Parathyroid adenoma (tissue), 2 donors: ENCODE data around the gene DEFB128.

Source experiments
- H2AFZ ChIP-seq: fragments of 300-600 bp; sonication (generic); one replicate; pipeline ENCODE4 v1.7.0; 2017; ENCODE audit warnings: antibody characterized with exemption, mild to moderate bottlenecking
- H3K27ac ChIP-seq: fragments of 300-600 bp; sonication (generic); one replicate; pipeline ENCODE4 v1.7.0; 2017
- H3K27me3 ChIP-seq: fragments of 300-600 bp; sonication (generic); one replicate; pipeline ENCODE4 v1.7.0; 2017; ENCODE audit warnings: low read length; ENCODE audit not compliant: control insufficient read depth, insufficient read depth
- H3K36me3 ChIP-seq: fragments of 300-600 bp; sonication (generic); one replicate; pipeline ENCODE4 v1.7.0; 2017; ENCODE audit warnings: low read length; ENCODE audit not compliant: control insufficient read depth, insufficient read depth
- H3K4me1 ChIP-seq: fragments of 300-600 bp; sonication (generic); one replicate; pipeline ENCODE4 v1.7.0; 2017; ENCODE audit warnings: control low read depth
- H3K4me2 ChIP-seq: fragments of 300-600 bp; sonication (generic); one replicate; pipeline ENCODE4 v1.7.0; 2017; ENCODE audit warnings: low read length
- H3K4me3 ChIP-seq: fragments of 300-600 bp; sonication (generic); one replicate; pipeline ENCODE4 v1.7.0; 2017; ENCODE audit warnings: low read depth, low read length
- H3K79me2 ChIP-seq: fragments of 300-600 bp; sonication (generic); one replicate; pipeline ENCODE4 v1.7.0; 2017; ENCODE audit warnings: control low read depth
- H3K9ac ChIP-seq: fragments of 300-600 bp; sonication (generic); one replicate; pipeline ENCODE4 v1.7.0; 2017; ENCODE audit warnings: mild to moderate bottlenecking
- H3K9me3 ChIP-seq: fragments of 300-600 bp; sonication (generic); one replicate; pipeline ENCODE4 v1.7.0; 2017; ENCODE audit warnings: low read length; ENCODE audit not compliant: control insufficient read depth
- CTCF ChIP-seq: fragments of 300-600 bp; sonication (generic); IDR thresholded peaks from one replicate; pipeline ENCODE4 v1.7.0; 2017; ENCODE audit warnings: antibody characterized with exemption, mild to moderate bottlenecking
- donor health status: primary hyperparathyroidism.

The DEFB128 gene

GRCh38 chr20:199996-200395, 10.5 kb upstream of the DEFB128 start:
- no peaks in the 10 kb centered on the region for H3K4me1 ChIP-seq
- no peaks in the 10 kb centered on the region for H3K9me3 ChIP-seq
- H3K9ac ChIP-seq, result no peak overlapping the region
- no peaks in the 10 kb centered on the region for H3K36me3 ChIP-seq
- H3K27ac ChIP-seq, result no peak overlapping the region
- H2AFZ ChIP-seq, result no peak overlapping the region
- no peak for TF ChIP-seq CTCF
- no peak overlapping the region for H3K4me2 ChIP-seq
- H3K27me3 ChIP-seq, result no peaks in the 10 kb centered on the region
- H3K79me2 ChIP-seq, result no peaks in the 10 kb centered on the region
- no peak overlapping the region for H3K4me3 ChIP-seq

DNA sequence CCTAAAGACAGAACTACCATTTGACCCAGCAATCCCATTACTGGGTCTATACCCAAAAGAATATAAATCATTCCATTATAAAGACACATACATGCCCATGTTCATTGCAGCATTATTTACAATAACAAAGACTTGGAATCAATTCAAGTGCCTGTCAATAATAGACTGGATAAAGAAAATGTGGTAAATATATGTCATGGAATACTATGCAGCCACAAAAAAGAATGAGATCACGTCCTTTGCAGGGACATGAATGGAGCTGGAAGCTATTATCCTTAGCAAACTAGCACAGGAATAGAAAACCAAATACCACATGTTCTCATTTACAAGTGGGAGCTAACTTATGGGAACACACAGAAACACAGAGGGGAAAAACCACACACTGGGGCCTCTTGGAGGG, 8.7 kb upstream of the DEFB128 start:
- no peaks in the 10 kb centered on the region for H3K79me2 ChIP-seq
- TF ChIP-seq CTCF, result no peak
- no peaks in the 10 kb centered on the region for H3K27me3 ChIP-seq
- H3K36me3 ChIP-seq, result no peaks in the 10 kb centered on the region
- H3K4me1 ChIP-seq, result no peaks in the 10 kb centered on the region
- H3K9me3 ChIP-seq, result no peaks in the 10 kb centered on the region
- H3K4me3 ChIP-seq, result no peak overlapping the region
- no peak overlapping the region for H3K9ac ChIP-seq
- H2AFZ ChIP-seq, result no peak overlapping the region
- H3K27ac ChIP-seq, result no peak overlapping the region
- no peak overlapping the region for H3K4me2 ChIP-seq

DNA sequence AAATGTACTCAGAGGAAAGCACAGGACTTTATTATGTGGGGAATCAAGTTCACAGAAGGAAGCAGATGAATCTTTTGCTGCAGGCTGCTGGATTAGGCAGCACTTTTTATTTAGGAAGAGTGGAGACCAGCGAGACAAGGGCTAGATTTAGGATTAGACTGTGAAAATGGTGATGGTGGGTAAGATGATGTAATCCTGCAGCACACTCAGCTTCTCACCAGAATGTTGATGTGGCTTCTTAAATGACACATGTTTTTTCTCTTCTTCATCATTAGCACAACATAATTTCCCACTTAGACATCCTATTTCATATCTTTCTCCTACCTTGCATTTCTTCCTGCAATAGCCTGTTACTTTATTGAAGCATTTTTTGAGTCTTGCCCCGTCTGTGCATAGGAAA, 1.8 kb downstream of the DEFB128 start:
- H3K27me3 ChIP-seq, result peaks cover 2% of the 10 kb centered on the region
- no peak for TF ChIP-seq CTCF
- no peak overlapping the region for H3K4me3 ChIP-seq
- H3K79me2 ChIP-seq, result no peaks in the 10 kb centered on the region
- no peak overlapping the region for H3K4me2 ChIP-seq
- H3K27ac ChIP-seq, result no peak overlapping the region
- no peak overlapping the region for H2AFZ ChIP-seq
- no peaks in the 10 kb centered on the region for H3K9me3 ChIP-seq
- no peaks in the 10 kb centered on the region for H3K4me1 ChIP-seq
- H3K9ac ChIP-seq, result no peak overlapping the region
- H3K36me3 ChIP-seq, result no peaks in the 10 kb centered on the region

GRCh38 chr20:184288-184687, 5.2 kb downstream of the DEFB128 start:
- no peak overlapping the region for H3K4me2 ChIP-seq
- H3K9ac ChIP-seq, result no peak overlapping the region
- no peak for TF ChIP-seq CTCF
- H3K27ac ChIP-seq, result no peak overlapping the region
- no peaks in the 10 kb centered on the region for H3K9me3 ChIP-seq
- peaks cover 2% of the 10 kb centered on the region for H3K27me3 ChIP-seq
- H3K36me3 ChIP-seq, result no peaks in the 10 kb centered on the region
- H3K4me3 ChIP-seq, result no peak overlapping the region
- H3K79me2 ChIP-seq, result no peaks in the 10 kb centered on the region
- no peak overlapping the region for H2AFZ ChIP-seq
- H3K4me1 ChIP-seq, result no peaks in the 10 kb centered on the region

GRCh38 chr20:168876-169275, 20.6 kb downstream of the DEFB128 start:
- Histone ChIP-seq H3K79me2 (no peaks in the 10 kb centered on the region), H2AFZ (no peak overlapping the region), H3K4me3 (no peak overlapping the region), H3K9ac (no peak overlapping the region), H3K9me3 (no peaks in the 10 kb centered on the region), H3K4me2 (no peak overlapping the region), H3K27ac (no peak overlapping the region), H3K4me1 (no peaks in the 10 kb centered on the region), H3K36me3 (no peaks in the 10 kb centered on the region), H3K27me3 (no peaks in the 10 kb centered on the region)
- no peak for TF ChIP-seq CTCF
